ENCODE measurements around the gene PIP5K1C. TPM values are rescaled to one million over a fixed set of nuclear protein-coding genes. Genes with fewer than 3 reads are reported as not detected.

PIP5K1C gene
- total and polyA plus RNA-seq, 10 of the 15 experiments (the other 5 are each of a cell fraction or from before 2014, with no cell fraction given): 0.39 to 19.6 (median 5.3) TPM

DNA sequence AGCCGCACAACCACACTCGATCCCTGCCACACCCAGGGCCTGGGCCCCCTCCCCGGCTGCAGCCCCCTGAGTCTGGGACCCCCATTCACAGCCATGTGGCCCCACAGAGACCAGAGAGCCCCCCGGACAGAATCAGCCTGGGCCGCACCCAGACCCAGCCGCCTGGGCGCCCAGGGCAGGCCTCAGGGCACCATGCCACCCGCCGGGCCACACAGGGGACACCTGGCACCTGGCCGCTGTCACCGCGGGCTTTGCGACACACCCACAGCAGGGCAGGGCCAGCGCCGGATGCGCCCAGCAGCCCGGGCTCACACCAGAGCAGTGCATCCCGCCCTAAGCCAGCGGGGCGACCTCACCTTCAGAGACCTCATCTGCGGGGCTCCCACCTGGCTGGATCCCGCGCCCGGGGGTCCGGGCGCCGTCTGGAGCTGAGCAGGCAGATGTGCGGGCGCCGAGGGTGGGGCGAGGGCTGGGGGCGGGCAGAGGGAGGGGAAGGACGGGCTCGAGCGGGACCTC is 94.0 kb downstream of the PIP5K1C start:
- FAIRE-seq (no peak), ATAC-seq (peak; percentile 57), DNase-seq (ENCODE audit: low read depth, low spot score) (no peak)
- Histone ChIP-seq H3K4me3 (no peak overlapping the region), H4K20me1 (ENCODE audit: control insufficient read depth, insufficient read depth) (no peaks in the 10 kb centered on the region), H2AFZ (ENCODE audit: control insufficient read depth, low read depth, low read length) (0 out of 2 replicates have a peak overlapping the region, but pooled peaks have one; percentile 17), H3K4me1 (ENCODE audit: control insufficient read depth, insufficient read depth, low read length) (peaks cover 12% of the 10 kb centered on the region), H3K4me2 (ENCODE audit: control insufficient read depth, insufficient read depth) (peak overlapping the region; percentile 38; the same call in 1 of the 2 replicates), H3K27ac (ENCODE audit: control insufficient read depth, insufficient read depth) (no peak overlapping the region), H3K27me3 (replicated peaks in 1 of 2; ENCODE audit: control insufficient read depth in 2 of 2, insufficient read depth in 2 of 2, low read length in 1 of 2) (no peaks in the 10 kb centered on the region), H3K9ac (ENCODE audit: control insufficient read depth, insufficient read depth, low read length) (no peak overlapping the region), H3K9me3 (replicated peaks; ENCODE audit: control insufficient read depth, insufficient read depth, low read length) (no peaks in the 10 kb centered on the region), H3K36me3 (ENCODE audit: control insufficient read depth in 2 of 2, insufficient read depth in 2 of 2, low read length in 1 of 2) (peaks cover 0 to 4% of the 10 kb centered on the region in 2 experiments; a peak in 2 of 4 replicates), H3K79me2 (ENCODE audit: control insufficient read depth, insufficient read depth, low read length) (no peaks in the 10 kb centered on the region)
- TF ChIP-seq SMC3 (IDR thresholded peaks at IDR 0.05; ENCODE audit: borderline replicate concordance, low read length) (no peak), PAX5 (IDR thresholded peaks at IDR 0.05; ENCODE audit: borderline replicate concordance, low read depth, low read length) (no peak), JUND (IDR thresholded peaks at IDR 0.05; ENCODE audit: low read depth, low read length) (no peak), SRF (IDR thresholded peaks at IDR 0.05; ENCODE audit: low read depth in 2 of 2, low read length in 2 of 2) (no peak), GATAD2B (conservative IDR thresholded peaks at IDR 0.05; ENCODE audit: low read depth) (no peak), POLR2AphosphoS2 (IDR thresholded peaks at IDR 0.05; ENCODE audit: low read depth, low read length) (no peak), ZNF207 (IDR thresholded peaks at IDR 0.05; ENCODE audit: borderline replicate concordance) (no peak), CBFB (IDR thresholded peaks at IDR 0.05; ENCODE audit: low read depth) (no peak), SP1 (IDR thresholded peaks at IDR 0.05; ENCODE audit: low read depth, low read length) (no peak), RB1 (IDR thresholded peaks at IDR 0.05; ENCODE audit: borderline replicate concordance) (no peak)
- TF ChIP-seq, protein P1, sequence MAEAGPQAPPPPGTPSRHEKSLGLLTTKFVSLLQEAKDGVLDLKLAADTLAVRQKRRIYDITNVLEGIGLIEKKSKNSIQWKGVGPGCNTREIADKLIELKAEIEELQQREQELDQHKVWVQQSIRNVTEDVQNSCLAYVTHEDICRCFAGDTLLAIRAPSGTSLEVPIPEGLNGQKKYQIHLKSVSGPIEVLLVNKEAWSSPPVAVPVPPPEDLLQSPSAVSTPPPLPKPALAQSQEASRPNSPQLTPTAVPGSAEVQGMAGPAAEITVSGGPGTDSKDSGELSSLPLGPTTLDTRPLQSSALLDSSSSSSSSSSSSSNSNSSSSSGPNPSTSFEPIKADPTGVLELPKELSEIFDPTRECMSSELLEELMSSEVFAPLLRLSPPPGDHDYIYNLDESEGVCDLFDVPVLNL (IDR thresholded peaks at IDR 0.05; ENCODE audit: low read depth, low read length): no peak
- POLR2A ChIA-PET: no interaction called here
- CTCF ChIA-PET: no interaction called here
- RAD21 ChIA-PET (ENCODE audit: unreplicated experiment): no interaction called here
- BruUV-seq (replicated peaks): no TSS peak
- in situ Hi-C loops (cut with MboI) (no loop called here), intact Hi-C loops (cut with micrococcal nuclease; ENCODE audit: unreplicated experiment) (loop anchor here (5.0 kb wide), 1 partner anchor 34 kb away; the partner anchor contains the start of gene HMG20B)
- WGBS (ENCODE audit: insufficient coverage, insufficient replicate concordance, low lambda C conversion rate, missing lambda C conversion rate): 8% methylated on average over 27 of the region's 35 CpGs
- SMC1A ChIA-PET (ENCODE audit: uncharacterized antibody, unreplicated experiment): no interaction called here
